ENCODE measurements around the gene APLN.

Gene APLN

DNA sequence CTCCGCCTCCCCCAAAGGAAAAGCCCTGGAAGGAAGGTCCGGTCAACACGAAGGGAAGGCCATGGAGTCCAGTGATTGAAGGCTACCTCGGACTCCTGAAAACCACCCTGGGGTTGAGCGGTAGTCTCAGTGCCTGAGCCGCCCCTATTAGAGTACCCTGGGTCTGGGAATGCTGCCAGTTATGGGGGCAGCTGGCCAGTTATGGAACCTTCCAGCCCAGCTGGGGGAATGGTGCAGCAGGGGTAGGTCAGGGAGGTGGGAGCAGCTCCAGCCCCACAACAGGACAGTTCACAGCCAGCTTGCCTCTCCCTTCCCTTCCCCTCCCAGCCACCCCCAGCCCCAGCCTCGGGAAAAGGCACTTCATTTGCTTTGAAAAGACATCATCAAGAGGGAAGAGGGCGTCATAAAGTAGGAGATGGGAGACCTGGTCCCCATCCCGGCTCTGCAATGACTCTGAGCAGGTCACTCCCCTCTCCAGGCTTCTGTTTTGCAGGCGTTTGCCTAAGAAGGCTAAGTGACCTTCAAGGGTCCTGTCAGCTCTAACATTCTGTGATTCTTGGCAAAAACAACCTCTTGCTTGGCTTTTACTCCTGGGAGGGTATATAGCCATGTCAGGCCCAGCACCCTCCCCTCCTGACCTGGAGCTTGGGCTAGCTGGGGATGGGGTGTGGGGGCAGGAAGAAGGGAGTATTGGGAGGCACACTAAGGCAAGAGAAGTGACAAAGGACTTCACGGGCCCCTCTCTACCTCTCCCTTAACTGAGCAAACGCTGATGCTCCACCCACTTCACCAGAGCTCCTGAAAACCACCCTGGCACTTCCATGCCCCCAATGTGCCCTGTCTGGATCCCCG, 8.0 kb downstream of the APLN start:
- H3K27me3 ChIP-seq (ENCODE audit: insufficient read depth, low read depth, severe bottlenecking), result peaks cover 4% of the 10 kb centered on the region
- TF ChIP-seq, protein P1, sequence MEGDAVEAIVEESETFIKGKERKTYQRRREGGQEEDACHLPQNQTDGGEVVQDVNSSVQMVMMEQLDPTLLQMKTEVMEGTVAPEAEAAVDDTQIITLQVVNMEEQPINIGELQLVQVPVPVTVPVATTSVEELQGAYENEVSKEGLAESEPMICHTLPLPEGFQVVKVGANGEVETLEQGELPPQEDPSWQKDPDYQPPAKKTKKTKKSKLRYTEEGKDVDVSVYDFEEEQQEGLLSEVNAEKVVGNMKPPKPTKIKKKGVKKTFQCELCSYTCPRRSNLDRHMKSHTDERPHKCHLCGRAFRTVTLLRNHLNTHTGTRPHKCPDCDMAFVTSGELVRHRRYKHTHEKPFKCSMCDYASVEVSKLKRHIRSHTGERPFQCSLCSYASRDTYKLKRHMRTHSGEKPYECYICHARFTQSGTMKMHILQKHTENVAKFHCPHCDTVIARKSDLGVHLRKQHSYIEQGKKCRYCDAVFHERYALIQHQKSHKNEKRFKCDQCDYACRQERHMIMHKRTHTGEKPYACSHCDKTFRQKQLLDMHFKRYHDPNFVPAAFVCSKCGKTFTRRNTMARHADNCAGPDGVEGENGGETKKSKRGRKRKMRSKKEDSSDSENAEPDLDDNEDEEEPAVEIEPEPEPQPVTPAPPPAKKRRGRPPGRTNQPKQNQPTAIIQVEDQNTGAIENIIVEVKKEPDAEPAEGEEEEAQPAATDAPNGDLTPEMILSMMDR (IDR thresholded peaks at IDR 0.05; ENCODE audit: low read depth, low read length), result no peak
- no peak overlapping the region for H3K4me3 ChIP-seq (ENCODE audit: low read depth, low read length)
- H3K36me3 ChIP-seq, result no peaks in the 10 kb centered on the region
- DNase-seq, result no peak
- no peaks in the 10 kb centered on the region for H3K9me3 ChIP-seq (ENCODE audit: severe bottlenecking)
- peak overlapping the region; percentile 89; the same call in 1 of the 2 replicates for H3K27ac ChIP-seq

DNA sequence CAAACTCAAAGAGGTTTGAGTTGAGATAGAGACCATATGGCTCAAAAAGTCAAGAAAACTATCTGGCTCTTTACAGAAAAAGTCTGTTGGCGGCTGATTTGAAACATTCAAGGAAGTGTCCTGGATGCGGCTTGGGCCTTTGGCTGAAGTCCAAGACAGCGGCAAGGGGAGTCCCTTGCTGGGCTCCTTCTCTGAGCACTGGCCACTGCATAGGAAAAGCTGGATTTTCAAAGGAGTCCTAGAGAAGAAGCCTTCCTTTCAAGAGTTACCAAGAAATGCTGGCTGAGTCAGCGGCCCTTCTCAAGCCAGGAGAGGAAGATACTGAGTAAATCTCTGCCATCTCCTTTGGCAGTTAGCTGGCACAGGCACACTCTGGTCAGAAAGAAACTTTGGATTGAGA, 12.1 kb downstream of the APLN start:
- H3K27ac ChIP-seq, result no peak overlapping the region
- H3K4me3 ChIP-seq (ENCODE audit: low read depth, low read length), result no peak overlapping the region
- no peaks in the 10 kb centered on the region for H3K36me3 ChIP-seq
- DNase-seq, result no peak
- TF ChIP-seq, protein P1 (IDR thresholded peaks at IDR 0.05; ENCODE audit: low read depth, low read length), result no peak
- H3K27me3 ChIP-seq (ENCODE audit: insufficient read depth, low read depth, severe bottlenecking), result peaks cover 3% of the 10 kb centered on the region
- no peaks in the 10 kb centered on the region for H3K9me3 ChIP-seq (ENCODE audit: severe bottlenecking)

DNA sequence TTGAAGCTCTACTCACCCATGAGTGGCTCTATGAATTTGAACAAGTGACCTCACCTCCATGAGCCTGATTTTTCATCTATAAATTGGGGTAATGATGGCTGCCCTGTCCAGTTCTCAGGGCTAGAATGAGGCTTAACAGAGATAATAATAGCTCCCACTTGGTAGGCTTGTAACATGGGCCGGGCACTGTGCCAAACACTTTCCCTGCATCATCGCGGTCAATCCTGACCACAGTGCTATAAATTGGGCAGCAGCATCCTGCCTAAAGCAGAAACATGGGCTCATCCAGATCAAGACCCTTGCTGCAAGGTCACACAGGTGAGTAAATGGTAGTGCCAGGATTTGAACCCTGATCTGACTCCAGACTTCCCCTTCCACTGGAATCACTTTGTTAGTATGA, 12.8 kb downstream of the APLN start:
- Histone ChIP-seq H3K27ac (no peak overlapping the region), H3K4me3 (ENCODE audit: low read depth, low read length) (no peak overlapping the region), H3K36me3 (no peaks in the 10 kb centered on the region), H3K27me3 (ENCODE audit: insufficient read depth, low read depth, severe bottlenecking) (peaks cover 3% of the 10 kb centered on the region), H3K9me3 (ENCODE audit: severe bottlenecking) (no peaks in the 10 kb centered on the region)
- DNase-seq, result no peak
- TF ChIP-seq, protein P1 (IDR thresholded peaks at IDR 0.05; ENCODE audit: low read depth, low read length), result no peak

DNA sequence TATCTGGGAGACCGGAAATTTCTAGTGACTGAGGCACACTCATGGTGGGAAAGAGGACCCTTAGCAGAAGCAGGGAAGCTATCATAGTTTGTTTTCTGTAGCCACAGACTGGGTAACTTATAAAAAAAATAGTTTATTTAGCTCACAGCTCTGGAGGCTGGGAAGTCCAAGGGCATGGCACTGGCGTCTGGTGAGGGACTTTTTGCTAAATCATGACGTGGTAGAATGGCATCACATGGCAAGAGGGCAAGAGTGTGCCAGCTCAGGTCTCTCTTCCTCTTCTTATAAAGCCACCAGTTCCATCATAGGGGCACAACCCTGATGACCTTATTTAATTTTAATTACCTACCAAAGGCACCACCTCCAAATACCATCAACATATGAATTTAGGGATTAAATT, 13.3 kb downstream of the APLN start:
- peaks cover 3% of the 10 kb centered on the region for H3K27me3 ChIP-seq (ENCODE audit: insufficient read depth, low read depth, severe bottlenecking)
- H3K27ac ChIP-seq, result no peak overlapping the region
- TF ChIP-seq, protein P1 (IDR thresholded peaks at IDR 0.05; ENCODE audit: low read depth, low read length), result no peak
- H3K4me3 ChIP-seq (ENCODE audit: low read depth, low read length), result no peak overlapping the region
- no peak for DNase-seq
- no peaks in the 10 kb centered on the region for H3K36me3 ChIP-seq
- H3K9me3 ChIP-seq (ENCODE audit: severe bottlenecking), result no peaks in the 10 kb centered on the region

DNA sequence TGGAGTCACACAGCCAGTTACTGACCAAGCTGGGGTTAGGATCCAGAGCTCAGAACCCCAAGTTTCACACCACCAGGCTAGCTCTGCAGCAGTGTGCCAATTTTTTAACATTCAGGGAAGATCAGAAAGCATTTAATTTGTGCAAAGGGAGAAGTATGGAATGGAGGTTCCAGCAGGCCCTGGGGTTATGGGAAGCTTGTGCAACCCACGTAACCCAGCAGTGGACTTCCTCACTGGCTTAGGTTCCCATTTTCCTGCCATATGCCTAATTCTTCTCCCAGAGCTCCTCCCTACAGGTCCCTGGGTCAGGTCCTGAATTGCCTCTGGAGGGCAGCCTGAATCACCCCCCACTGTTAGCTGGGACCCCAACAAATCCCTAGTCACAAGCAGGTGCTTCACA, 14.0 kb downstream of the APLN start:
- Histone ChIP-seq H3K27me3 (ENCODE audit: insufficient read depth, low read depth, severe bottlenecking) (peaks cover 3% of the 10 kb centered on the region), H3K36me3 (no peaks in the 10 kb centered on the region), H3K9me3 (ENCODE audit: severe bottlenecking) (no peaks in the 10 kb centered on the region), H3K4me3 (ENCODE audit: low read depth, low read length) (no peak overlapping the region), H3K27ac (no peak overlapping the region)
- DNase-seq, result no peak
- TF ChIP-seq, protein P1 (IDR thresholded peaks at IDR 0.05; ENCODE audit: low read depth, low read length), result no peak

DNA sequence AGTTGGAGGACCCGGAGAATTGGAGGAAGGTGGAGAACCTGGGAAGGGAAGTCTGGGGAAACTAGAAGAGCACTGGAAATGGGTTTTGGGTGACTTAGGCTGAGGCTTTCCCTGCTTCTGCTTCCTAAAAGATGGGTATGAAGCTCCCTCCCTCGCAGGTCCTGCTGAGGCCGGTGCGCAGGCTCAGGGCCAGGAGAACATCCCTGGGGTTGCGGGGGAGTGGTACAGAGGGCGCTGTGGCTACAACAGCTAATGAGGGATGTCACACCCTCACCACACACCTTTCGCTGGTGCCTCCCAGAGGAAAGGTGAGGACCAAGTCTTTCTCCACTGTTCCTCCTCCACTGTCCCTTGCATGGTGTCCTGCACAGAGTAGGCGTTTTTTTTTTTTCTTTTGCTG, 15.8 kb downstream of the APLN start:
- H3K4me3 ChIP-seq (ENCODE audit: low read depth, low read length), result no peak overlapping the region
- TF ChIP-seq, protein P1 (IDR thresholded peaks at IDR 0.05; ENCODE audit: low read depth, low read length), result 0 out of 2 replicates have a peak, but pooled peaks have one; percentile 11
- no peak for DNase-seq
- H3K36me3 ChIP-seq, result no peaks in the 10 kb centered on the region
- H3K27ac ChIP-seq, result no peak overlapping the region
- no peaks in the 10 kb centered on the region for H3K9me3 ChIP-seq (ENCODE audit: severe bottlenecking)
- H3K27me3 ChIP-seq (ENCODE audit: insufficient read depth, low read depth, severe bottlenecking), result peaks cover 3% of the 10 kb centered on the region

All from WERI-Rb-1 (cell line).